Measurements from ENCODE around the gene SHANK3.
A peak's percentile ranks its signal among the peaks of the same experiment; 100 is the strongest.

SHANK3 gene

DNA sequence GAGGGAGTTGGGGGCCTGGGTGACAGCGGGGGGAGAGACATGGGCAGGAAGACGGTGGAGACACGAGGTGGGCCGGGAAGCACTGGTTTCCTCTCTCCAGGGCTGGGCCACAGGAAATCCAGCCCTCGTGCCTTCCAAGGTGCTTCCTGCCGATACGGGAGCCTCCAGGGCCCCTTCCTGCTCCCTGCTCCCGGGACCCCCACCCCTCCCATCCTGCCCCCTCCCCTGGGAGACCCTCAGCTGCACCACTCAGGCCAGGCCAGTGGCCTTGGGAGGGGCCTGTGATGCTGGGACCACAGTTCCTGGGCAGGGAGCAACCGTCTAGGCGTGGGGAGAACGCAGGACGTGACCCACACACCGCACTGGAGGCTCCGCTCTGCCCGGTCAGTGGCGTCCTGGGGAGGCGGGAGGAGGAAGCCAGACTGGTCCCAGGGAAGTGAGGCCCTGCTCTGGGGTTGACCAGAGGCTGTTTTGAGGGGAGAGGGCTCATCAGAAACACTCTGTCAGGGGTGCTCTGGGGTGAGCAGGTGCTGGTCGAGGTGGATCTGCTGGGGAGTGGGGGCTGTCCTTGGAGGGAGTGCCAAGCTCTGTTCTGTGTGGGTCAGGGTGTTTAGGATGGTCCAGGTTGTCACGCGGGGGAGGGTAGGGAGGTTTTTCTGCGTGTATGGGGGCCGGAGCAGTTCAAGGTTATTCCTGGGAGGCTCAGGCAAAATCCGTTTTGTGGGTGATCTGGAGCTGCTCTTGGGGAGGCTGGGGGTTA, at the start of gene SHANK3:
SHANK3 (plus strand) TSS at position 353 of the 760 bp plus-strand sequence.
- no peak for TF ChIP-seq CTCF (IDR thresholded peaks at IDR 0.05; ENCODE audit: borderline replicate concordance, control extremely low read depth, extremely low read depth, insufficient read depth, missing control alignments)
- in situ Hi-C loops (cut with MboI; ENCODE audit: low sequenced_read_pairs, unreplicated experiment), result no loop called here
- DNase-seq (ENCODE audit: low spot score), result peak; percentile 55

GRCh38 chr22:50624347-50625130, 48.1 kb upstream of the SHANK3 start:
- no peak for DNase-seq (ENCODE audit: low spot score)
- in situ Hi-C loops (cut with MboI; ENCODE audit: low sequenced_read_pairs, unreplicated experiment), result no loop called here
- no peak for TF ChIP-seq CTCF (IDR thresholded peaks at IDR 0.05; ENCODE audit: borderline replicate concordance, control extremely low read depth, extremely low read depth, insufficient read depth, missing control alignments)

DNA sequence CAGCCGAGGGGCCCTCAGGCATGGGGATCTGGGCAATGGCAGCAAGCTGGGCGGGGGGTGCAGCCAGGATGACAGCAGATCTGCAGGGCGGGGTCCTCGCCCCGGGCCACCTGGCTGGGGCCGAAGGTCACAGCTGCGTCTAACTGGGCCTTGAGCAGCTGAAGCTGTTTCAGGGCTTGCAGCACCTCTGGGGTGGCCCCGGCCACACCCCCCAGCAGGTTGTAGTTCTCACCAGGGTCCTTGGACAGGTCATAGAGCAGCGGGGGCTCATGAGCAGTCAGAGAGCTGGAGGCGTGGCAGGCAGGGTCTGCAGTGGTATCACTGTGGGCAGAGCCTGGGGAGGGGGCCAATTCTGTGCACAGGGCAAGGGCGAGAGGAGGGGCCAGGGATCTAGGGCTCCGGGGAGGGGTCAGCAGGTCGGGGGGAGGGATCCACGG, 47.5 kb upstream of the SHANK3 start:
- in situ Hi-C loops (cut with MboI; ENCODE audit: low sequenced_read_pairs, unreplicated experiment), result no loop called here
- no peak for TF ChIP-seq CTCF (IDR thresholded peaks at IDR 0.05; ENCODE audit: borderline replicate concordance, control extremely low read depth, extremely low read depth, insufficient read depth, missing control alignments)
- no peak for DNase-seq (ENCODE audit: low spot score)

GRCh38 chr22:50625568-50626313, 46.9 kb upstream of the SHANK3 start:
- TF ChIP-seq CTCF (IDR thresholded peaks at IDR 0.05; ENCODE audit: borderline replicate concordance, control extremely low read depth, extremely low read depth, insufficient read depth, missing control alignments), result peak; percentile 14
- no peak for DNase-seq (ENCODE audit: low spot score)
- in situ Hi-C loops (cut with MboI; ENCODE audit: low sequenced_read_pairs, unreplicated experiment), result no loop called here

DNA sequence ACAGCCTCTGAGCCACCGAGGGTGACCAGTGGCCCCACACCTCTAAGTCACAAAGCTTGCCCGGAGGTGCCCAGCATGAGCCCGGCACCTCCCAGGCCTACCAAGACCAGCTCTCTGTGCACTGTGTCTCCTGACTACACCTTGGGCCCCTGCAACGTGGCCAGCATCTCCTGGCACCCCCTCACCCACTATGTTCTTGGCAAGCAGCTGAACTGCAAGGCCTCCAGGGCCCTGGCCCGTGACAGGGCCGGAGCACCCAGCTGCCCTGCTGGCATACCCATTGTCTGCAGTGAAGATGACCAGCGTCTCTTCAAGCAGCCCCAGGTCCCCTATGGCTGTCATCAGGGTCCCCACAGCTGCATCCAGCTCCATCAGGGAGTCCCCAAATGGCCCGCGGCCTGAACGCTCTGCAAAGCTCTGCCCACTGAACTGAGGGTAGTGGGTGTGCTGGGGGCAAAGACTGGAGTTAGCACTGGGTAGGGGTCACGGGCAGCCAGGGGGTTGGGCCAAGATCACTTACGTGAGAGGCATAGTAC, 46.2 kb upstream of the SHANK3 start:
- no peak for TF ChIP-seq CTCF (IDR thresholded peaks at IDR 0.05; ENCODE audit: borderline replicate concordance, control extremely low read depth, extremely low read depth, insufficient read depth, missing control alignments)
- DNase-seq (ENCODE audit: low spot score), result no peak
- in situ Hi-C loops (cut with MboI; ENCODE audit: low sequenced_read_pairs, unreplicated experiment), result no loop called here
